CD4-positive, alpha-beta T cell (primary cell): ENCODE measurements around the gene TIMP3. TPM values are rescaled to one million over a fixed set of nuclear protein-coding genes. Genes with fewer than 3 reads are reported as not detected.
A peak's percentile ranks its signal among the peaks of the same experiment; 100 is the strongest.

Experiments used
- ATAC-seq: fragments of 200-7000 bp; cut with Tn5 transposase; one replicate; pipeline ENCODE4 v1.10.0; 2022; ENCODE audit warnings: mild to moderate bottlenecking; ENCODE audit not compliant: poor library complexity
- CTCF ChIA-PET: fragments of 350-600 bp; sonication (Branson Sonifier 250); formaldehyde crosslinking; loops from one replicate; lab custom pipeline; 2021; ENCODE audit warnings: antibody characterized with exemption, inconsistent platforms; lab: Charles Lee
- POLR2A ChIA-PET: fragments of 350-600 bp; sonication (Branson Sonifier 250); formaldehyde crosslinking; loops from one replicate; lab custom pipeline; 2021; ENCODE audit warnings: antibody characterized with exemption, inconsistent platforms; lab: Charles Lee
- DNase-seq, 14 experiments: peaks; one replicate each; pipeline ENCODE4 v3.0.0-alpha.2; 2013 to 2020; ENCODE audit warnings: mixed read lengths in 2 of 14
- H3K27ac ChIP-seq, 2 donors: one replicate each; pipeline versions ENCODE4 v1.5.1 to v1.7.0; 2013; ENCODE audit warnings: low read length in 2 of 2, low read depth in 1 of 2, mild to moderate bottlenecking in 1 of 2
- H3K27me3 ChIP-seq, 2 experiments: 1 replicate in 1 of 2; 2 replicates in 1 of 2; pipeline versions ENCODE4 v1.6.1 to v1.7.0; 2013; ENCODE audit warnings: low read length in 2 of 2, control low read depth in 1 of 2, mild to moderate bottlenecking in 1 of 2, moderate library complexity in 1 of 2; ENCODE audit not compliant: insufficient read depth in 2 of 2, control insufficient read depth in 1 of 2
- H3K36me3 ChIP-seq: one replicate; pipeline ENCODE4 v1.6.1; 2013; ENCODE audit warnings: low read length, control low read depth; ENCODE audit not compliant: insufficient read depth
- H3K4me1 ChIP-seq: one replicate; pipeline ENCODE4 v1.6.1; 2013; ENCODE audit warnings: low read length, control low read depth; ENCODE audit not compliant: insufficient read depth
- H3K4me3 ChIP-seq: one replicate; pipeline ENCODE4 v1.5.1; 2013; ENCODE audit warnings: mild to moderate bottlenecking, low read length, moderate library complexity
- H3K9me3 ChIP-seq, 2 experiments: 1 replicate in 1 of 2; 2 replicates in 1 of 2; pipeline versions ENCODE4 v1.6.1 to v1.7.0; 2013; ENCODE audit warnings: low read length in 2 of 2, mild to moderate bottlenecking in 2 of 2, control low read depth in 1 of 2, moderate library complexity in 1 of 2; ENCODE audit not compliant: control insufficient read depth in 1 of 2, insufficient read depth in 1 of 2
- H3K27ac Mint-ChIP-seq: one replicate; pipeline ENCODE4 v1.8.0; 2020; ENCODE audit warnings: mixed read lengths
- H3K27me3 Mint-ChIP-seq: one replicate; pipeline ENCODE4 v1.8.0; 2021; ENCODE audit warnings: mixed read lengths
- H3K36me3 Mint-ChIP-seq: one replicate; pipeline ENCODE4 v1.8.0; 2021; ENCODE audit warnings: low read depth, mixed read lengths
- H3K4me1 Mint-ChIP-seq: one replicate; pipeline ENCODE4 v1.8.0; 2021; ENCODE audit warnings: low read depth, mixed read lengths
- H3K4me3 Mint-ChIP-seq: one replicate; pipeline ENCODE4 v1.8.0; 2020; ENCODE audit warnings: mild to moderate bottlenecking, mixed read lengths
- H3K9me3 Mint-ChIP-seq: one replicate; pipeline ENCODE4 v1.8.0; 2020; ENCODE audit warnings: mixed read lengths
- CTCF ChIP-seq: fragments of 200-600 bp; IDR thresholded peaks from one replicate; pipeline ENCODE4 v1.8.0; 2022; ENCODE audit warnings: antibody characterized with exemption, mild to moderate bottlenecking
- intact Hi-C, 2 experiments: fragments of 100-400 bp; cut with DNase I in 1 of 2; cut with micrococcal nuclease in 1 of 2; formaldehyde crosslinking; loops; one replicate each; pipeline versions ENCODE4 v1.15.1 to v1.9.0; 2023 to 2025; cut with DNase I, micrococcal nuclease
- total RNA-seq, 174 experiments: library from RNA in 2 of 174; stranded (reverse) in 2 of 174; gene quantifications; one replicate each; pipeline ENCODE4 v1.2.3 and lab custom pipeline; 2021 to 2026

Gene TIMP3
- total RNA-seq, 2 experiments from 2014 or later = 0.06 TPM; not detected in 1

GRCh38 chr22:32880893-32881596 is 79.5 kb downstream of the TIMP3 start:
- Histone ChIP-seq H3K27me3 (peaks cover 2 to 4% of the 10 kb centered on the region in 2 experiments), H3K9me3 (no peaks in the 10 kb centered on the region), H3K27ac (no peak overlapping the region), H3K4me1 (peaks cover 11% of the 10 kb centered on the region), H3K4me3 (no peak overlapping the region), H3K36me3 (no peaks in the 10 kb centered on the region)
- ATAC-seq (peak; percentile 59), DNase-seq (peak in 6 of 14 experiments; percentile 1 to 34 (median 16))
- intact Hi-C loops = no loop called here
- TF ChIP-seq CTCF = no peak
- Mint-ChIP-seq H3K27me3 (no peaks in the 10 kb centered on the region), H3K9me3 (no peaks in the 10 kb centered on the region), H3K4me1 (peaks cover 17% of the 10 kb centered on the region), H3K36me3 (no peaks in the 10 kb centered on the region), H3K27ac (peak overlapping the region; percentile 88), H3K4me3 (peak overlapping the region; percentile 73)
- ChIA-PET POLR2A (no interaction called here), CTCF (no interaction called here)

GRCh38 chr22:32882360-32882755 is 80.9 kb downstream of the TIMP3 start:
- no peak for TF ChIP-seq CTCF
- Histone ChIP-seq H3K27ac (no peak overlapping the region), H3K4me1 (peaks cover 11% of the 10 kb centered on the region), H3K36me3 (no peaks in the 10 kb centered on the region), H3K4me3 (peak overlapping the region; percentile 34), H3K27me3 (peaks cover 2 to 4% of the 10 kb centered on the region in 2 experiments), H3K9me3 (no peaks in the 10 kb centered on the region)
- peaks cover 17% of the 10 kb centered on the region for H3K4me1 Mint-ChIP-seq
- ATAC-seq = peak; percentile 28
- intact Hi-C loops = no loop called here
- peak overlapping the region; percentile 88 for H3K27ac Mint-ChIP-seq
- H3K36me3 Mint-ChIP-seq = no peaks in the 10 kb centered on the region
- POLR2A ChIA-PET = no interaction called here
- no peaks in the 10 kb centered on the region for H3K9me3 Mint-ChIP-seq
- CTCF ChIA-PET = no interaction called here
- no peaks in the 10 kb centered on the region for H3K27me3 Mint-ChIP-seq
- DNase-seq = peak in 1 of 14 experiments; percentile 4
- H3K4me3 Mint-ChIP-seq = peak overlapping the region; percentile 56

GRCh38 chr22:32882774-32883530 is 81.4 kb downstream of the TIMP3 start:
- Histone ChIP-seq H3K9me3 (no peaks in the 10 kb centered on the region), H3K4me1 (peaks cover 11% of the 10 kb centered on the region), H3K27ac (no peak overlapping the region), H3K27me3 (peaks cover 2 to 4% of the 10 kb centered on the region in 2 experiments), H3K4me3 (no peak overlapping the region), H3K36me3 (no peaks in the 10 kb centered on the region)
- H3K27me3 Mint-ChIP-seq = no peaks in the 10 kb centered on the region
- peak overlapping the region; percentile 88 for H3K27ac Mint-ChIP-seq
- ChIA-PET CTCF (no interaction called here), POLR2A (interaction anchor here (0.6 kb wide), 1 partner anchor 49 kb away, joined by 3 read pairs; no protein-coding TSS in a partner anchor)
- DNase-seq (no peak), ATAC-seq (no peak)
- H3K4me1 Mint-ChIP-seq = peaks cover 17% of the 10 kb centered on the region
- H3K36me3 Mint-ChIP-seq = no peaks in the 10 kb centered on the region
- intact Hi-C loops = no loop called here
- no peaks in the 10 kb centered on the region for H3K9me3 Mint-ChIP-seq
- no peak for TF ChIP-seq CTCF
- H3K4me3 Mint-ChIP-seq = peak overlapping the region; percentile 23
